ENCODE data around the gene EPS15. TPM values are rescaled to one million over a fixed set of nuclear protein-coding genes. Genes with fewer than 3 reads are reported as not detected.

Gene EPS15
- total and polyA plus RNA-seq, 4 experiments from 2014 or later = 39.2 to 92.3 (median 77.6) TPM

- intact Hi-C loops (cut with micrococcal nuclease) = loop anchor here (2.0 to 5.0 kb wide), 3 partner anchors 13 to 361 kb away; partner anchors contain the start of gene NRDC
- no peaks in the 10 kb centered on the region for H3K27me3 Mint-ChIP-seq
- H3K4me3 Mint-ChIP-seq = peak overlapping the region; percentile 69 to 98 (median 85)
- H3K9me3 ChIP-seq (ENCODE audit: control insufficient read depth in 1 of 2, low read length in 2 of 2) = no peaks in the 10 kb centered on the region
- H3K4me1 ChIP-seq (ENCODE audit: insufficient read depth, low read length) = peaks cover 82% of the 10 kb centered on the region
- no peak overlapping the region for H3K4me3 ChIP-seq (ENCODE audit: low read length in 2 of 2)
- no peak for DNase-seq
- H3K36me3 ChIP-seq (ENCODE audit: insufficient read depth, low read length) = no peaks in the 10 kb centered on the region
- peaks cover 58 to 83% (median 67%) of the 10 kb centered on the region in 4 donors for H3K4me1 Mint-ChIP-seq
- no peaks in the 10 kb centered on the region for H3K27me3 ChIP-seq (ENCODE audit: insufficient read depth, low read length)
- ChIA-PET POLR2A (ENCODE audit: partially characterized antibody) (interaction anchor here (1.0 to 4.2 kb wide), 5 partner anchors 10 to 82 kb away, joined by 3 to 18 read pairs (median 3); no protein-coding TSS in a partner anchor), CTCF (ENCODE audit: partially characterized antibody) (interaction anchor here (2.2 to 2.3 kb wide), 2 partner anchors 10 to 19 kb away, joined by 7 to 8 read pairs; no protein-coding TSS in a partner anchor)
- peaks cover 0 to 12% of the 10 kb centered on the region in 2 donors for H3K36me3 Mint-ChIP-seq
- H3K9me3 Mint-ChIP-seq = no peaks in the 10 kb centered on the region
- H3K27ac Mint-ChIP-seq = peak overlapping the region; percentile 65 to 96 (median 91)
- peak overlapping the region; percentile 69 for H3K27ac ChIP-seq (ENCODE audit: low read depth, low read length)
Observed at GRCh38 chr1:51515982-51516648, 3.0 kb downstream of the EPS15 start.

GRCh38 chr1:51515312-51515960 is 3.6 kb downstream of the EPS15 start:
- intact Hi-C loops (cut with micrococcal nuclease) = loop anchor here (5.0 kb wide), 2 partner anchors 93 to 362 kb away; partner anchors contain the start of gene NRDC
- peaks cover 0 to 12% of the 10 kb centered on the region in 2 donors for H3K36me3 Mint-ChIP-seq
- no peaks in the 10 kb centered on the region for H3K27me3 Mint-ChIP-seq
- peak overlapping the region; percentile 68 to 90 (median 84) for H3K4me3 Mint-ChIP-seq
- H3K36me3 ChIP-seq (ENCODE audit: insufficient read depth, low read length) = no peaks in the 10 kb centered on the region
- POLR2A ChIA-PET (ENCODE audit: partially characterized antibody) = interaction anchor here (1.0 to 1.3 kb wide), 3 partner anchors 17 to 57 kb away, joined by 3 read pairs; no protein-coding TSS in a partner anchor
- peaks cover 79% of the 10 kb centered on the region for H3K4me1 ChIP-seq (ENCODE audit: insufficient read depth, low read length)
- no peaks in the 10 kb centered on the region for H3K9me3 ChIP-seq (ENCODE audit: control insufficient read depth in 1 of 2, low read length in 2 of 2)
- H3K4me3 ChIP-seq (ENCODE audit: low read length in 2 of 2) = no peak overlapping the region
- CTCF ChIA-PET (ENCODE audit: partially characterized antibody) = interaction anchor here (2.2 to 2.3 kb wide), 2 partner anchors 10 to 20 kb away, joined by 7 to 8 read pairs; no protein-coding TSS in a partner anchor
- DNase-seq = no peak
- no peaks in the 10 kb centered on the region for H3K9me3 Mint-ChIP-seq
- no peaks in the 10 kb centered on the region for H3K27me3 ChIP-seq (ENCODE audit: insufficient read depth, low read length)
- H3K27ac Mint-ChIP-seq = peak overlapping the region; percentile 91 to 96 (median 92)
- peak overlapping the region; percentile 69 for H3K27ac ChIP-seq (ENCODE audit: low read depth, low read length)
- peaks cover 52 to 79% (median 64%) of the 10 kb centered on the region in 4 donors for H3K4me1 Mint-ChIP-seq

GRCh38 chr1:51514733-51515132 is 4.3 kb downstream of the EPS15 start:
- Mint-ChIP-seq H3K4me1 (peaks cover 49 to 79% (median 63%) of the 10 kb centered on the region in 4 donors), H3K27me3 (no peaks in the 10 kb centered on the region), H3K9me3 (no peaks in the 10 kb centered on the region), H3K36me3 (peaks cover 0 to 10% of the 10 kb centered on the region in 2 donors), H3K27ac (peak overlapping the region; percentile 82 to 96 (median 92)), H3K4me3 (peak overlapping the region; percentile 68 to 90 (median 84))
- ChIA-PET CTCF (ENCODE audit: partially characterized antibody) (interaction anchor here (2.3 kb wide), 1 partner anchor 21 kb away, joined by 8 read pairs; no protein-coding TSS in a partner anchor), POLR2A (ENCODE audit: partially characterized antibody) (interaction anchor here (1.0 kb wide), 1 partner anchor 18 kb away, joined by 3 read pairs; no protein-coding TSS in a partner anchor)
- H3K4me3 ChIP-seq (ENCODE audit: low read length in 2 of 2) = peak overlapping the region in 1 of 2 donors; percentile 38
- DNase-seq = no peak
- H3K4me1 ChIP-seq (ENCODE audit: insufficient read depth, low read length) = peaks cover 79% of the 10 kb centered on the region
- intact Hi-C loops (cut with micrococcal nuclease) = loop anchor here (5.0 kb wide), 2 partner anchors 92 to 363 kb away; partner anchors contain the start of gene NRDC
- no peaks in the 10 kb centered on the region for H3K27me3 ChIP-seq (ENCODE audit: insufficient read depth, low read length)
- H3K27ac ChIP-seq (ENCODE audit: low read depth, low read length) = peak overlapping the region; percentile 69
- no peaks in the 10 kb centered on the region for H3K36me3 ChIP-seq (ENCODE audit: insufficient read depth, low read length)
- H3K9me3 ChIP-seq (ENCODE audit: control insufficient read depth in 1 of 2, low read length in 2 of 2) = no peaks in the 10 kb centered on the region

- Mint-ChIP-seq H3K4me1 (peaks cover 51 to 85% (median 67%) of the 10 kb centered on the region in 4 donors), H3K36me3 (peaks cover 0 to 6% of the 10 kb centered on the region in 2 donors), H3K27ac (peak overlapping the region in 5 of 7 donors; percentile 2 to 57 (median 7)), H3K9me3 (no peaks in the 10 kb centered on the region), H3K27me3 (no peaks in the 10 kb centered on the region), H3K4me3 (peak overlapping the region in 5 of 8 donors; percentile 10 to 66 (median 24))
- intact Hi-C loops (cut with micrococcal nuclease) = no loop called here
- CTCF ChIA-PET (ENCODE audit: partially characterized antibody) = no interaction called here
- Histone ChIP-seq H3K9me3 (ENCODE audit: control insufficient read depth in 1 of 2, low read length in 2 of 2) (no peaks in the 10 kb centered on the region), H3K36me3 (ENCODE audit: insufficient read depth, low read length) (no peaks in the 10 kb centered on the region), H3K4me1 (ENCODE audit: insufficient read depth, low read length) (peaks cover 92% of the 10 kb centered on the region), H3K27me3 (ENCODE audit: insufficient read depth, low read length) (no peaks in the 10 kb centered on the region), H3K4me3 (ENCODE audit: low read length in 2 of 2) (no peak overlapping the region), H3K27ac (ENCODE audit: low read depth, low read length) (no peak overlapping the region)
- no peak for DNase-seq
- POLR2A ChIA-PET (ENCODE audit: partially characterized antibody) = no interaction called here
Observed at GRCh38 chr1:51512606-51513005, 6.5 kb downstream of the EPS15 start.

GRCh38 chr1:51512120-51512519 is 6.9 kb downstream of the EPS15 start:
- Mint-ChIP-seq H3K36me3 (peaks cover 0 to 7% of the 10 kb centered on the region in 2 donors), H3K27me3 (no peaks in the 10 kb centered on the region), H3K4me1 (peaks cover 49 to 85% (median 63%) of the 10 kb centered on the region in 4 donors), H3K9me3 (no peaks in the 10 kb centered on the region), H3K4me3 (peak overlapping the region in 4 of 8 donors; percentile 18 to 48 (median 24)), H3K27ac (peak overlapping the region in 3 of 7 donors; percentile 3 to 57 (median 7))
- POLR2A ChIA-PET (ENCODE audit: partially characterized antibody) = no interaction called here
- Histone ChIP-seq H3K4me1 (ENCODE audit: insufficient read depth, low read length) (peaks cover 92% of the 10 kb centered on the region), H3K27ac (ENCODE audit: low read depth, low read length) (no peak overlapping the region), H3K36me3 (ENCODE audit: insufficient read depth, low read length) (no peaks in the 10 kb centered on the region), H3K4me3 (ENCODE audit: low read length in 2 of 2) (no peak overlapping the region), H3K9me3 (ENCODE audit: control insufficient read depth in 1 of 2, low read length in 2 of 2) (no peaks in the 10 kb centered on the region), H3K27me3 (ENCODE audit: insufficient read depth, low read length) (no peaks in the 10 kb centered on the region)
- intact Hi-C loops (cut with micrococcal nuclease) = no loop called here
- DNase-seq = no peak
- CTCF ChIA-PET (ENCODE audit: partially characterized antibody) = no interaction called here

GRCh38 chr1:51509773-51510172 is 9.3 kb downstream of the EPS15 start:
- Mint-ChIP-seq H3K4me3 (peak overlapping the region in 2 of 8 donors; percentile 33 to 37), H3K27me3 (no peaks in the 10 kb centered on the region), H3K27ac (no peak overlapping the region), H3K4me1 (peaks cover 49 to 79% (median 58%) of the 10 kb centered on the region in 4 donors), H3K36me3 (peaks cover 7 to 16% of the 10 kb centered on the region in 2 donors), H3K9me3 (no peaks in the 10 kb centered on the region)
- Histone ChIP-seq H3K4me3 (ENCODE audit: low read length in 2 of 2) (no peak overlapping the region), H3K9me3 (ENCODE audit: control insufficient read depth in 1 of 2, low read length in 2 of 2) (no peaks in the 10 kb centered on the region), H3K27ac (ENCODE audit: low read depth, low read length) (no peak overlapping the region), H3K4me1 (ENCODE audit: insufficient read depth, low read length) (peaks cover 86% of the 10 kb centered on the region), H3K27me3 (ENCODE audit: insufficient read depth, low read length) (no peaks in the 10 kb centered on the region), H3K36me3 (ENCODE audit: insufficient read depth, low read length) (no peaks in the 10 kb centered on the region)
- intact Hi-C loops (cut with micrococcal nuclease) = no loop called here
- ChIA-PET POLR2A (ENCODE audit: partially characterized antibody) (interaction anchor here (2.5 kb wide), 1 partner anchor 9 kb away, joined by 13 read pairs; the partner anchor contains the start of gene EPS15), CTCF (ENCODE audit: partially characterized antibody) (no interaction called here)
- DNase-seq = no peak
